LoVo (cell line): Measurements from ENCODE around the gene GABRR3.
"Not testable (repeated sequence)": the region's sequence is repeated elsewhere in the genome, so short reads cannot be mapped to it uniquely, and the experiment has no call there.

Source experiments
- DNase-seq: peaks from one replicate; pipeline ENCODE4 v3.0.0-alpha.2; 2016; ENCODE audit warnings: low spot score

The GABRR3 gene

GRCh38 chr3:98021830-98022560 lies 13.1 kb downstream of the GABRR3 start:
- no peak for DNase-seq

DNA sequence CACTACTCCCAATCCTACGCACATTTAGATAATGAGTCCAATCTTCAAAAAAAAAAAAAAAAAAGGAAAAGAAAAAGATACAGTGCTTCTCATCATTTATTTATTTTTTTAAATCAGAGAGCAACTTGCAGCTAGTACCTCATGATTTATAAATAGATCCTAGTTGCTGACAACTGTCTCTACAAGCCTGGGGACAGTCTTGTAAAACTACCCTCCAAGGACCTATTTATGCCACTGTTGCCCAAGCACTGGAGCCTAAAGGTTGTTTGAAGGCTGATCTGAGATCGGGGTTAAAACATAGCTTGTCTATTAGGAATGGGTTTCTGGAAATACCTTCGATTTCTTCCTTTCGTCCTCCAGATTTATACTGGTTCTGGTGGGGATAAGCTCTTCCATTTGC lies 14.7 kb downstream of the GABRR3 start:
- DNase-seq = no peak

DNA sequence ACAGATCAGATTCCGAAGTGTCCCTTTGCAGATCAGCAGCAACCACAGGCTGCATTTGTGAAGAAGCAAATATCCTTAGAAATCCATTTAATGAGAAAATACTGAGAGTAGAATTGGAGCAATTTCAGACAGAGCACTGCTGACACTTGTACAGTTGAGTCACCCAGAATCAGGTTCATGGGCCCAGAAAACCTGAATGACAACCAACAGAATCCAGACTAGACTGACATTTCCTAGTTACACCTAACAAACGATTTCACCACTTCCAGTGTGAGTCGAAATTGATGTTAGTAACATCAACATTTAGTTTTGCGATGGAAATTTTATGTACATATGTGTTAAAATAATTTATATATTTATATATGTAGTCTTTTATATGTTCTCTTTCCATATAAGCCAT lies 16.8 kb downstream of the GABRR3 start:
- DNase-seq = no peak

DNA sequence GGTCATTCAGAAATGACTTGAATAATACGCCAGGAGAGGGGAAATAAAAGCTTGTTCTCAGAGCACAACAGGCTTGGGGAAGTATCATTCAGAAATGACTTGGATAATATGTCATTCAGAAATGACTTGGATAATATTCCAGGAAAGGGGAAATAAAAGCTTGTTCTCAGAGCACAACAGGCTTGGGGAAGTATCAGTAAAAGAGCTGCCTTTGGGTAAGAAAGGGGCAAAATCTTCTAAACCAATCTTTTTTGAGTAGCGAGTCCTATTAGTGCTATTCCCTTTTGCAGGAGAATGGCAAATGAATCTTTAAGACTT lies 20.9 kb downstream of the GABRR3 start:
- no peak for DNase-seq

DNA sequence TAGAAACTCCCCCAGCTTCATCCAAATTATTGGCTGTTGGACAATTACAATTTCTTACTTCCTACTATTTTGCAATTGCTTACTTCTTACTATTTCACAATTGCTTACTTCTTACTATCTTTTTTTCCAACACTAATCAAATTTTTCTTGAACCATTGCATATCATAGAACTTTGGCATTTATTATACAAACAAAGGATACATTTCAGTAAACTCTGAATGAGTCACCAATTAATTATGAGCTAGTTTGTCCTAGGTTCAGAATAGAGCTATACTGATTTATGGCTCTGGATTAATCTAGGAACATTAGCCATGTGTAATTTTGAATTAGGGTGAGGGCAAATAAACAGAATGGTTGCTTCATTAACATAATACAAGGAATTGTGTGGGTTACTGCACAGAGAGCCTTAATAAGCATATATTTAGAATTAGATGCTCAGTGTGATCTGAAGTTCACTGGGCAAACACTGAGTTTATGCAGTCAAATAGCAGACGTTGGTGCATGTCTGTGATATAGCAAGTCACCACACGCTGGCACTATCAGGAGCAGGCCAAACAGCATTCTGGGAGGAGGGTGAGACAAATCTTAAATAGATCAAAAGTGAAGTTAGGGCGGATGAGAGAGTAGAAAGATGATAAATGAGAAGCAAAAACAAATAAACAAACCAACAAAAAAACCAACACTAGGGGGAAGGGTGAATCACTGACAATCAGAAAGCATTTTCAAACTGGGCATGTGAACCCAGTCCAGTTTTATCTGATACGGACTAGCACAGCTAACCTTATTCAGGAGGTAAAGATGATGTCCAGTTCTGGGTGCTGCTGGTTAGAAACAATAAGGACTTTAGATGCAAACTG lies 21.5 kb downstream of the GABRR3 start:
- no peak for DNase-seq

- no peak for DNase-seq
Observed at GRCh38 chr3:98012979-98013378, 22.1 kb downstream of the GABRR3 start.

- DNase-seq = not testable (repeated sequence)
Observed at GRCh38 chr3:98010883-98011449, 24.1 kb downstream of the GABRR3 start.

DNA sequence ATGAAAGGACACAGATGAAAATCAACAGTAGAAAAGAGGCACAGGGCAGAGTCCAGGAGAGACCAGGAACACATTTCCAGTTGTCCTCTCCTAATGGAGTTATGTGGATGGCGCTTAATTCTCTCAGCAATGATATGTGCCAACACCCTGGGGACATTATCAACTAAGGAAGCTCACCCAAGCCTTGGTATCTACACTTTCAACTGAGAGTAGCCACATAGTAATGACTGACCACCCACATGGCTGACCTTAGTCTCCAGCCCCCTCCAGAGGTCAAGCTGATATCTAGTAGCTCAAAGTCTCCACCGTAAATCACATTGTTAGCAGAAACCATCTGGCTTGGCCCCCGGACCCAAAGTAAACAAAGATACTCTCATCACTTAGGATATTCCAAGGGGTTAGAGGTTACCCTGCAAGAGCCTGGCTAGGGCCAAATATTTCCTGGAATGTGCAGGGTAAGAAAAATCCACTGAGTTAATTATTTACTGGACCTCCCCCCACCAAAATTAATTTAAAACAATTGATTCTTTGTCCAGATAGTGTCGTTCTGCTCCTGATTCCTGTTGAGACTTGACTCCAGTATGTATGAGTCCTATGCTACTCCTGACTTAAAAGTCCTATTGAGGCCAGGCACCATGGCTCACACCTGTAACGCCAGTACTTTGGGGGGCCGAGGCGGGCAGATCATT lies 24.8 kb downstream of the GABRR3 start:
- no peak for DNase-seq

DNA sequence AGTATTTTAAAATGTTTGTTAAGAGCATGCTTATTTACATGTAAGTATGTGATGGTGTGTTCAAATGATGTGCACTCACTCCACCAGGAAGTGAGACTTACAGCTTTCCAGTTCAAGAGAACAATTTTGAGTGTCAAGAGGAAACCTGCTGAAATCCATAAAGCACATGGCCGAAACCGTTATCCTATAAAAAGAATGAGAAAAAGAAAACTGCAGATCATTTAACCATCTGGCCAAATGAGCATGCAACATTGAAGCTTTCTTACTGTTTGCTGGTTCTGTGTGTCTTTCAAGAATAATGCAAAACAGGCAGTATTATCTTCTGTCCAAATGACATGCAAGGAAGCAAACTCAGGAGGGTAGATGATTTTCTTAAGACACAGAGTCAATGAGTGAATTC lies 26.3 kb downstream of the GABRR3 start:
- no peak for DNase-seq

- DNase-seq = no peak
Observed at GRCh38 chr3:98005438-98005837, 29.7 kb downstream of the GABRR3 start.

DNA sequence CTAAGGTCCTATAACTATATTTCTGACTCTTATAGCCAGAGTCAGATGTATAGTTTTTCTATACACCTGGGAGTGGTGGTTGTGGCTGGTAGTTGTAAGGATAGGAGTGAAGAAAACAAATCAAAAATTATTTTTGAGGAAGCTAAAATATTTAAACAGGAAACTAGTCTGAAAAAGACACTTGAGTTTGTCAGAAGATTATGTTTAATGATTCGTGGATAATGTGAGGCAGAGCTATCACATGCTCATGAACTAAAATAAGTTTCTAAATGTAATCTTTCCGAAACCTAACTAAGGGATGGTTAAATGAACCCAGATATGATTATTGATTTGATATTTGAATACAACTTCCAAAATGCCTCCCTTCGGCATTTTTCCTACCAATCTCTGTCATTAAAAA lies 30.4 kb downstream of the GABRR3 start:
- no peak for DNase-seq

- no peak for DNase-seq
Observed at GRCh38 chr3:98003306-98003969, 31.7 kb downstream of the GABRR3 start.

- no peak for DNase-seq
Observed at GRCh38 chr3:98002717-98003116, 32.4 kb downstream of the GABRR3 start.

DNA sequence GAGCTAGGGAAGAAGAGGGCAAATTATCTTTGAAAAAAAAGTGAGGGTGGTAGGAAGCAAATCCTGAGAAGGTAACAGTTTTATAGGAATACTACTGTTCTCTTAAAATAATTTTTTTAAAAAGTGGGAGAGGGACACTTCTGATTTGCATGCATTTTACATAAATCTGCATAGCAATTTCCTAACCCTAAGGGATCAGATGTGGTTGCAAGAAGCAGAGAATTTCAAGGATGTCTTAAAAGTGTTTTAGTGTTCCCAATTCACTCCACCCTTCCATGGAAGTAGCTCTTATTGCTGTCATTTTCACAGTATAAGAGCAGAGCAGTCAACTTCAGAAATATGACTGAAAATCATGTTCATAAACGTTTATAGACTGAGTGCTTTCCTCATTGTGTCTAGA lies 35.1 kb downstream of the GABRR3 start:
- no peak for DNase-seq

DNA sequence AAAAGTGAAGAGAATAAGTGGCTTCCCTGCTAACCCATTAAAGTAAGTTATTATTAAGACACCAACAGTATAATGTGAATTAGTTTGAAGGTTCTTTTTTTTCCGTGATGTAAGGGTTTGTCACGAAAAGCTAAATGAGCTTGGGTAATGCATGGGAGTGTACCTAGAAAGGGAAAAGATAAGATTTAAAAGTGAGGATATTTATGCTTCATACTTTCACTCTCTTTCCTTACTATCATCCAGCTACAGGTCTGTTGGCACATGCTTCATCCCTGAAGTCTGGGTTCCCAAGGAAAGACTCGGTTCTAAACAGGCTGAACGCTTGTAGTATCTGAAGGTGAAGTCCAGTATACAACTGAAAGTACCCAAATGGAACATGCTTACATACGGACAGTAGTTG lies 36.0 kb downstream of the GABRR3 start:
- DNase-seq = no peak

- no peak for DNase-seq
Observed at GRCh38 chr3:97996988-97997387, 38.1 kb downstream of the GABRR3 start.

DNA sequence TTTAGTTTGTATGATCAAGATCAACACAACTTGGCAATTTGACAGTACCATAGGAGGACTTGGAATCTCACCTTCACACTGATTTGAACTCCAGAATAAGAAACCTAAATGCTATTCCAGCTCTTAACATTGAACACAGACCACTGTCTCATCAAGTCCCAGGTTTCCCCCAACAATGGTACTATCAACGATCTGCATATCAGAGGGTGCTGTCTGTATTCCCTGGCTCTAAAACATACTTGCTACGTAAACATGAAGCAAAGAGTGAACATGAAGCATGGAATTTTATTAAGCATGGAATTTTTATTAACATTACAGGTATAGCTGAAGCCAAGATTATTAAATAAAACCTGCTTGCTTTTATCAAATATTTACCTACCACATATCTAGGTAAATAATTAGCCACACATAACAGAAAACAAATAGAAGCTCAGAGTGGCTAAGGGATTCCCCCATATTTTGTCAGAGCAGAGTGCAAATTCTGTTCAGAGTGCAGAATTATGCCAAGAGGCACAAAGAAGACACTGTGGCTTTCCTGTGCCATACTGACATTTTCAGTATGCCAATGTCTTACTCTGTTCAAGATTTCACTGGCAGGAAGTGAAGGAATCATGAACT lies 40.7 kb downstream of the GABRR3 start:
- no peak for DNase-seq

DNA sequence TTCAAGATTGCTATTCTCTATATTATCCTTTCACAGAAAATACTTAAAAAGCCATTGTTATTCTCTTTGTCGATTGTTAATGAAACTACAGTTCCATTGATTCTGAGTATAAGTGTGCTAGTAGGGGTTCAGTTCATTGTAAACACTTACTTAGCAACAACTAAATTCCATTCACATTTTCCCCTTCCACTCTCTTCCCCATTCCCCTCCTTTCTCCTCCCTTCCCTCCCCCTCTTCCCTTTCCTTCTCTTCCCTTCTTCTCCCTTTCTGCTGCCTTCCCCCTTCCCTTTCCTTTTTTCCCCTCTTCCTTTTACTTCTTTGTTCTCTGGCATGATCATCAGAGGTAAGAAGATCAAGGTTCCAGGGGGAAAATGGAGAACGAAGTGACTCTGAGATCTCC lies 41.6 kb downstream of the GABRR3 start:
- no peak for DNase-seq

- no peak for DNase-seq
Observed at GRCh38 chr3:97992547-97993173, 42.5 kb downstream of the GABRR3 start.

GRCh38 chr3:97991293-97991682 lies 43.8 kb downstream of the GABRR3 start:
- DNase-seq = no peak

GRCh38 chr3:97990624-97991292 lies 44.4 kb downstream of the GABRR3 start:
- no peak for DNase-seq
